D721Med (cell line): ENCODE measurements around the gene OR2B3.

Source experiments
- DNase-seq: peaks from one replicate; pipeline ENCODE4 v3.0.0; 2011; ENCODE audit warnings: low spot score; ENCODE audit not compliant: insufficient read length
- FAIRE-seq: peaks from 2 replicates; lab custom pipeline; 2011; peaks lifted over from hg19 to GRCh38; lab: Jason Lieb, UNC
- TF ChIP-seq, protein P1 (sequence below): IDR thresholded peaks from 2 replicates; pipeline ENCODE4 v1.5.1; 2012; ENCODE audit warnings: mild to moderate bottlenecking, control low read depth; ENCODE audit not compliant: insufficient read depth; ENCODE audit errors: missing control alignments

The OR2B3 gene

DNA sequence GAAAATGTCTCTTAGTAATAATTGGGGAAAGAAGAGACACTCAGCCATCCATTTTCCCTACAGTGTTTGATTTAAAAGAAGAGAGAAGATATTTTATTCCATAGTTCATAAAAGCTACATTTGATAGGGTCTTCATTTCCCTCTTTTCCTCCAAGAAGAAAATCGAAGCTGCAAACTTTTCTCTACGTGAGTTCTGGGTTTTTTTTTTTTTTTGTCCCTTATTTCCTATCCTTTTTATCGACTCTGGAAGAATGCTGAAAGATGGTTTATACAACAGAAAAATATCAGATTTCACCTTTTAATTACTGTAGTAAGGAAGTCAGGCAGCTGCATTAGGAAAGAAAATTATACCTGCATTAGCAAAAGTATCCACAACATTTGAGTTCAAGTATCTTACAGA lies 12.1 kb upstream of the OR2B3 start, which contains the start of gene OR2J1:
OR2J1 (plus strand) TSS at position 301 of the 400 bp plus-strand sequence. CDS start 1,453 bp downstream, outside the sequence.
- DNase-seq, result no peak
- FAIRE-seq, result no peak
- TF ChIP-seq, protein P1, sequence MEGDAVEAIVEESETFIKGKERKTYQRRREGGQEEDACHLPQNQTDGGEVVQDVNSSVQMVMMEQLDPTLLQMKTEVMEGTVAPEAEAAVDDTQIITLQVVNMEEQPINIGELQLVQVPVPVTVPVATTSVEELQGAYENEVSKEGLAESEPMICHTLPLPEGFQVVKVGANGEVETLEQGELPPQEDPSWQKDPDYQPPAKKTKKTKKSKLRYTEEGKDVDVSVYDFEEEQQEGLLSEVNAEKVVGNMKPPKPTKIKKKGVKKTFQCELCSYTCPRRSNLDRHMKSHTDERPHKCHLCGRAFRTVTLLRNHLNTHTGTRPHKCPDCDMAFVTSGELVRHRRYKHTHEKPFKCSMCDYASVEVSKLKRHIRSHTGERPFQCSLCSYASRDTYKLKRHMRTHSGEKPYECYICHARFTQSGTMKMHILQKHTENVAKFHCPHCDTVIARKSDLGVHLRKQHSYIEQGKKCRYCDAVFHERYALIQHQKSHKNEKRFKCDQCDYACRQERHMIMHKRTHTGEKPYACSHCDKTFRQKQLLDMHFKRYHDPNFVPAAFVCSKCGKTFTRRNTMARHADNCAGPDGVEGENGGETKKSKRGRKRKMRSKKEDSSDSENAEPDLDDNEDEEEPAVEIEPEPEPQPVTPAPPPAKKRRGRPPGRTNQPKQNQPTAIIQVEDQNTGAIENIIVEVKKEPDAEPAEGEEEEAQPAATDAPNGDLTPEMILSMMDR, result no peak

DNA sequence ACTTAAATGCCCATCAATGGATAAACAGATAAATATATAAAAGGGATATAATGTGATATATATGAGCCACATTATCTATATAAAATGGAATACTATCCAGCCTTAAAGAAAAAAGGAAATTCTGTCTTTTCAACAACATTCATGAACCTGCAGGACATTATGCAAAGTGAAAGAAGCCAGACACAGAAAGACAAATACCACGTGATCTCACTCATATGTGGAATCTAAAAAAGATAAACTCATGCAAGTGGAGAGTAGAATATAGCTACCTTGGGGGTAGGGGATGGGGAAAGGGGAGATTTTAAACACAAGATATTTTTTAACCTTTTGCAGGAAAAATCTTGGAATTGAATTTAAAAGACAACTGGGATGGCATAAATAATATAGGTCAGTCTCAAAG lies 10.7 kb upstream of the OR2B3 start:
- FAIRE-seq (no peak), DNase-seq (no peak)
- TF ChIP-seq, protein P1, result no peak

GRCh38 chr6:29092957-29093356 lies 5.8 kb upstream of the OR2B3 start:
- FAIRE-seq, result no peak
- TF ChIP-seq, protein P1, result no peak
- no peak for DNase-seq

DNA sequence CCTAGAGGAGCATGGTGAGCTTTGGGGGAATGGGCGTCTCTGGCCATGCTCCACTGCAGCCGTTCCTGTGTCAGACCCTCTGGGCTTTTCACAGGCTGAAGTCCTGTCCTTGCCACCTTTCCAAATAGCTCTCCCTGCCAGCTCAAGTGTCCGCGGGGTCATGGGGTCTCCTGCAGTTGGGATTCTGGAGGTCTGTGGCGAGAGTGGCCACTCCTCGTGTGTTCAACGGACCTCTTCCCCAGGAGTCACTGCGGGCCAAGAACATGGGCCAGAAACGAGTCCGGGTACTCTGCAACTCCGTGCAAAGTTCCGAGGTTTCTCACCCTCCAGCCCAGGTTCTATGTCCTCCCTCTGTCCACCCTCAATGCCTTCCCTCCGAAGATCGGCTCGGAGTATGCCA lies 4.7 kb downstream of the OR2B3 start:
- no peak for DNase-seq
- TF ChIP-seq, protein P1, result no peak
- FAIRE-seq, result no peak

DNA sequence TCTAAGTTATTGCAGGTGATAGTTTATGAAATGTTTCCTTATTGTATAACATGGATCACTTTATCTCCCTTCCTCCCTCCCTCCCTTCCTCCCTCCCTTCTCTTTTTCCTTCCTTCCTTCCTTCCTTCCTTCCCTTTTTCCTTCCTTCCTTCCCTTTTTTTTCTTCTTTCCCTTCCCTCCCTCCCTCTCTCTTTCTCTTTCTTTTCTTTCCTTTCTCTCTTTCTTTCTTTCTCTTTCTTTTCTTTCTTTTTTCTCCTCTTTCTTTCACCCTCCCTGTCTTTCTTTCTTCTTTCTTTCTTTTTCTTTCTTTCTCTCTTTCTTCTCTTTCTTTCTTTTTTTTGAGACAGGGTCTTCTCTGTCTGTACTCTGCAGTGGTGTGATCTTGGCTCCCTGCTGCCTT lies 5.8 kb downstream of the OR2B3 start:
- no peak for DNase-seq
- FAIRE-seq, result no peak
- TF ChIP-seq, protein P1, result no peak

GRCh38 chr6:29079203-29079602 lies 7.9 kb downstream of the OR2B3 start:
- FAIRE-seq (no peak), DNase-seq (no peak)
- TF ChIP-seq, protein P1, result no peak

DNA sequence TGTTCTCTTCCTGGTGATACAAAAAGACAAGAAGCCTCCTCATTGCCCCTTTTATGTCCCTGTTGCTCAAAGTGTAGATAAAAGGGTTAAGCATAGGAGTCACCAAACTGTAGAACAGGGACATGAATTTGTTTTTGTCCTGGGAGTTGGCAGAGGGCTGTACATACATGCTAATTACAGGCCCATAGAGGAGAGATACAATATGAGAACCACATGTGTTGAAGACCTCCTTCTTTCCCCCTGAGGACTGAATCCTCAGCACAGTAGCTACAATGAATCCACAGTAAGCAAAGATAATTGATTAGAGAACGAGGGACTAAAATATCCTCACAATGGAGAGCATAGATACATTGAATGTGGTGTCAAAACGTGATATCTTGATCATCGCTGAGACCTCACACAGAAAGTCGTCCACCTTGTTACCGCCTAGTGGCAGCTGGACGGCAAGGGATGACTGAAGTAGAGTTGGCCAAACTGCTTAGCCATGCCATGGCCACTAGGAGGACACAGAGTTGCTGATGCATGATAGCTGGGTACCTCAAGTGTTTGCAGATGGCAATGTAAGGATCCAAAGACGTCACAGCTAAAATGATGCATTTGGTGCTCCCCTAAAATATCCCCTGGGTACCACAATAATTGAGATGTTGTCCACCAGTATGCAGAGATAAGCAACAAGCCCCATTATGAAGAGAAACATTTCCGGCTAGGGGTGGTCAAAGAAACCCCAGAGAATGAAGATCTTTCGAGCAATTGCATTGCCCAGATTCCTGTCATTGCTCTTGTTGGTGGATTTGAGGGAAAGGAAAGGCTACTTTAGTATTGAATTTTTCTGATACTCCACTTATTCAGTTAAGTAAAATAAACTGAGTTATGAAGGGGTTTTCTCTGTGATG lies 15.0 kb downstream of the OR2B3 start:
- TF ChIP-seq, protein P1, result peak; percentile 31
- DNase-seq (no peak), FAIRE-seq (no peak)
